Effector CD4-positive, alpha-beta T cell (primary cell): ENCODE measurements around the gene ARHGAP20.

ENCODE experiments used
- DNase-seq: peaks from one replicate; pipeline ENCODE4 v3.0.0-alpha.2; 2020
- total RNA-seq: gene quantifications from one replicate; lab custom pipeline; 2026; lab: John Stamatoyannopoulos, UW

The ARHGAP20 gene, protein sequence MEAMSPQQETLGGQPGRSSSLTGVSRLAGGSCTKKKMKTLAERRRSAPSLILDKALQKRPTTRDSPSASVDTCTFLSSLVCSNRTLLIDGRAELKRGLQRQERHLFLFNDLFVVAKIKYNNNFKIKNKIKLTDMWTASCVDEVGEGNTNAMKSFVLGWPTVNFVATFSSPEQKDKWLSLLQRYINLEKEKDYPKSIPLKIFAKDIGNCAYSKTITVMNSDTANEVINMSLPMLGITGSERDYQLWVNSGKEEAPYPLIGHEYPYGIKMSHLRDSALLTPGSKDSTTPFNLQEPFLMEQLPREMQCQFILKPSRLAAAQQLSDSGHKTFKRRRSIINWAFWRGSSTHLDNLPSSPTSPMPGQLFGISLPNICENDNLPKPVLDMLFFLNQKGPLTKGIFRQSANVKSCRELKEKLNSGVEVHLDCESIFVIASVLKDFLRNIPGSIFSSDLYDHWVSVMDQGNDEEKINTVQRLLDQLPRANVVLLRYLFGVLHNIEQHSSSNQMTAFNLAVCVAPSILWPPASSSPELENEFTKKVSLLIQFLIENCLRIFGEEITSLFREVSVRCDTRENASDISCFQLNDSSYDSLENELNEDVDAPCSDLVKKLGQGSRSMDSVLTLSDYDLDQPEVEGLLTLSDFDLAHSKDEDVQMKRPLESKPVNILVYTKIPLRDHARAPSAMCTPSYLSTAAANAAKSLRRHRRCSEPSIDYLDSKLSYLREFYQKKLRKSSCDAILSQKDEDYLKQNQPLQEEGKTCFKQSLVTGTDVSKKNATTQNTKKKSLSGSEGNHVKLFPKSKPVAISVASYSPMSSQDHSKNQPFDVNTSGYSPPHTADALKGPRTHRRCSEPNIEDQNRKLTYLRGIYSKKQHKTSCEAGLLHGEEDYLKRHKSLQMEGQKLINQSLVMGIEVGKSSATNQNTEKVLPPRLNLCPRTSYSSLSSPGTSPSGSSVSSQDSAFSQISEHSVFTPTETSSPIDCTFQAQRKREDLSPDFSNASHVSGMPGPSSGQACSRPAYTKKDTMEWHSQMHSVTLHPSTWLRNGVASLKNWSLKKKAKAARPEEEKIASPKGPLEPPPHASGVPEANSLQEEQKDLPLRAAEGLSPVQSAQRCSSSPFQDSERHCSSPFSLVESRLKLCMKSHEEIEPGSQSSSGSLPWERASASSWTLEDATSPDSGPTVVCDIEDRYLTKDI
- total RNA-seq, result 0.56 reads per million

DNA sequence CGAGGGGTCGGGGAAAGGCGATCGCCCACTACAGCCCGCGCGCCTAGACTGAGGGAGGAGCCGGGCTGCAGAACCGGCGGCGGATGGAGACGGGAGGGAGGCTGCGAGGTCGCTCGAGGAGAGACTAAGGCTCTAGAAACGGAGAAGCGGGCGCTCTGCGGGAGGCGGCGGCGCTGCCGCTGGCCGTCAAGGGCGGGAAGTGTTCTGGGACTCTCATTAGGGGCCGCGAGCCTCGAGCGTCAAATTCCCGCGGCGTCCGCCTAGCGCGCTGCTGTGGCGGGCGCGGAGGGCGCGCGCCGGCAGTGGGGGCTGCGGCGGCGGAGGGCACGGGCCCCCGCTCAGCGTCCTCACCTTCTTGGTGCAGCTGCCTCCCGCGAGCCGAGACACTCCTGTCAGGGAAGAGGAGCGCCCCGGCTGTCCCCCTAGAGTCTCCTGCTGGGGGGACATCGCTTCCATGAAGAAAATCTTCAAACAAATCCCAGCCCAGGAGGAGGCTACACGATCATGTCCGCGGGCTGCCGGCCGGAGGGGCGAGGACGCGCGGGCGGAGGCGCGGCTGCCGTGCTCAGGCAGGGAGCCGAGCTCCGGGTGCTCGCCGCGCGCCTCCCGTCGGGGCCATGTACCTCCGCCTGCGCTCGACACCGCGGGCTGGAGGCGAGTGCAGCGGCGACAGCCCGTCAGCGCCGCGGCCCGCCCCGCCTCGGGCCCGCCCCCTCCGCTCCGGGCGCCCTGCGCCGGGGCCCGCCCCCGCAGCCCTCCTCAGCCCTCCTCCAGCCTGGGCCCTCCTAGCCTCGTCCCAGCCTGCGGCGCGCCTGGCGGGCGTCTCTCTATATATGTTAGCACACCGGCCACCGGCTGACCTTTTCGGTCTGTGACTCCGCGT is at the start of gene ARHGAP20:
TSS of gene ARHGAP20 (minus strand) at position 662 of the 883 bp plus-strand sequence. CDS start at position 456, 206 bp downstream.
- no peak for DNase-seq

DNA sequence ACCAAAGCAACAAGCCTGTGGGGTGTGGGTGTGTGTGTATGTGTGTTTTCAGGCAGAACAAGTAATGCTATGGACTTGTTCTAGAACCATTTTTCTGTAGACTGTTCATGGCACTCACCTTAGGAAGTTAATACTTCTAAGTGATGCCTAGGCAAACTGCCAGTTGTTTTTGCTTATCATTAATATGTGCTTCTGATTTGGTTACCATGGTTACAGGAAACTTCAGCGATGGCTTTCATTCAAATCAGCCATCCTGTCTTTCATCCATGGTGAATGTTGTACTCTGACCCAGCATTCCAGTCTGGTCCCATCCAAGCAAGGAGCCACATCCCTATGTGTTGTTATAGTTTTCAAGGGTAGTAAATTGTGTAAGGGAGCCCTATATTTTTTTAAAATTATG is 49.8 kb upstream of the ARHGAP20 start:
- no peak for DNase-seq

DNA sequence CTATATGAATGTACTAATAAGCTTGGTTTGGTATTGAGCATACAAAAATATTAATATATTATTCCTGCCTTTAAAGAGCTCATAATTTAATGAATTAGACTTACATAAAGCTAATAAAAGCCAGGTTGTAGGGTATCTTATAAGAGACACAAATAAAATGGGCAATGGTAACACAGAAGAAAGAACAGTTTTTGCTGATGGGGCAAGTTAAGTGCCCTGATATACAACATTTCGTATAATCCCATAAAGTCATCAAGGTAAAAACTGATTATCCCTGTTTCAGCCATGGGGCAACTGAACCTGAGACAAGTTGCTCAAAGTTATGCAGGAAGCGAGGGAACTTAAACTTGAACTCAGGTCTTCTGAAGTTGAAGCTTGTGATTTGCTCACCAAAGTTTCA is 48.9 kb upstream of the ARHGAP20 start:
- DNase-seq, result no peak

DNA sequence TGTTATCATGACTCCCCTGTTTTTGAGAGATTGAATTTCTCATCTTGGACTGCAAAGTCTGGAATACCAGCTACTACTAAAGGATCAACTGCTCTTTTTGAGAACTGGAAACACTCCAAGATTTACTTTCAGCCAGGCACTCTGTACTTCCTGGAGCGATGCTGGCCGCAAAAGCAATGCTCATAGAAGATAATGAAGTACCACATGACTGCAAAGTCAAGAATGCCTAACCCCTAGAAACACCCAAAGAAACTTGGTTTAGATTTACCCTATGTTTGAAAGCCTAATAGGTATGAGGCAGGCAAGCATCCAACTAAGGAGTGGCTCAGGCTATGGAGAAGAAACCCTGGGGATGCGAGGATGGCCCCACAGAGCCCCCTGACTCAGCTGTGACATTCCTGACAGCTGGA is 47.7 kb upstream of the ARHGAP20 start:
- no peak for DNase-seq

DNA sequence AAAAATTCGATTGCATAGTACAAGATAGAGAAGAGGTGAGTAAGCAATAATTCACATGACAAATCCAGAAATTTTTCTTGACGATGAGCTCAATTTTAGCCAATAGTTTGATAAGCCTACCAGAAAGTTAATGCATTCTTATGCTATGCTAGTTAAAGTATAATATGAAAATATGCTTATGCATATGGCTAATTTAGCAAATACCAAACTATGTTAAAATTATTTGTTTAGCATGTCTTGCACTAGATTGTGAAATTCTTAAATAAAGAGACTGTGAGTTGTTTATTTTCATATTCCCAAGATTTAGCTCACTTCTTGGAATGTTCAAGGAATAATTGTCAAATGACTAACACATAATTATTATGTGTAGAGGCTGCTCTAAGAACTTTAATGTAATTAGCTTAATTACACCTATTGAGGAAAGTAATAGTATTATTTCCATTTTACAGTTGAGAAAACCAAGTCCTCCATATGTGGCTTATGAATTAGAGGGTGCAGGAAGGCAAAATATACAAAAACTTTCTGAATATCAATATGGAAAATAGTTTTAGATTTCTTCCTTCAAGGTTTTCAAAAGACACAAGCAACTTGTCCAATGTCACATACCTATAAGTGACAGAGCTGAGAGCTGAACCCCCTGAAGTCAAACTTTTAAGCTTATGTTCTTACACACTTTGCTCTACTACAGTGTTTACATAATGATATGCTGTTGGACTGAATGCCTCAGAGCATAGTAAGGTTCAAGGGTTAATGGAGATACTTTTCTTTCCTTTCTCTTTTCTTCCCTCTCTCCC is 45.9 kb upstream of the ARHGAP20 start:
- no peak for DNase-seq

DNA sequence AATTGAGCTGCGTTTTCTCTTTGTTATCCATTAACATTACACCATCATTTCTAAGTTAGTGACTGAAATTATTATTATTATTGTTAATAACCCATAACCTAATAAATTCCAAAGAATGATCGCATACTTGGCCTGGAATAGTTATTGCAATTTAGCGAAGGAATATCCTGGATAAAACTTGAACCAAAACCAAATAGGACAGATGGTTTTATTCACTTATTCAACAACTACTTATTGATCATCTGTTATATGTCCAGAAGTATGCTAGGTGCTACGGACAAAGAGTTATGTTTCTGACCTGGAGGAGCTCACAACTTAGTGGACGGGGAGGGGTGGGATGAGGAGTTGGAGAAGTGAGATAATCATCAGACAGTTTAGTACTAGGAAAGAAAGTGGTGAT is 44.8 kb upstream of the ARHGAP20 start:
- no peak for DNase-seq

DNA sequence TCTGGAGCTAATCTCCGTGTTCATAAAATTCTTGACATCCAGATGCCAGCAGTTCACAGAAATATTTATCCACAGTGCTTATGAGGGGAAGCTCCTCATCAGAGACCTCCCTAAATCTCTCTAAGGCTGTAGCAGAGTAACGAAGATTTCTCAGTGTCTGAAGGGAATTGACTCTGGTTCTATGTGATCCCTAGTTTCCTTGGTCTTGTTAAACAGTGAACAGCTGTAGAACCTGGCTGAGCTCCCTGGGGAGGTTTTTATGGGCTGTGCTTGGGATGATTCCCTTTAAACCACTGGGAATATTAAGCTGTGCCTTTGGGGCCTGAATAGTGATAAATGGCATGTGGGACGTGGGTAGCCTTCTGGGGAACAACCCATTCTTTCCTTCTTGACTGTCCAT is 43.7 kb upstream of the ARHGAP20 start:
- DNase-seq, result no peak

DNA sequence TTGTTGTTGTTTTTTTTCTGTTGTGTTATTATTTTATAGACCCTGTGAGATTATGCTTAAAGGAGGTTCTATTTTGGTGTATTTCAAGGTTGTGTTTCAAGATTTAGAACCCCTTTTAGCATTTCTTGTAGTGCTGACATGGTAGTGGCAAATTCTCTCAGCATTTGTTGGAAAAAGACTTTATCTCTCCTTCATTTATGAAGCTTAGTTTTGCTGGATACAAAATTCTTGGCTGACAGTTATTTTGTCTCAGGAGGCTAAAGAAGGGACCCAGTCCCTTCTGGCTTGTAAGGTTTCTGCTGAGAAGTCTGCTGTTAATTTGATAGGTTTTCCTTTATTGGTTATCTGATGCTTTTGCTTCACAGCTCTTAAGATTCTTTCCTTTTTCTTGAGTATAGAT is 40.7 kb upstream of the ARHGAP20 start:
- no peak for DNase-seq

DNA sequence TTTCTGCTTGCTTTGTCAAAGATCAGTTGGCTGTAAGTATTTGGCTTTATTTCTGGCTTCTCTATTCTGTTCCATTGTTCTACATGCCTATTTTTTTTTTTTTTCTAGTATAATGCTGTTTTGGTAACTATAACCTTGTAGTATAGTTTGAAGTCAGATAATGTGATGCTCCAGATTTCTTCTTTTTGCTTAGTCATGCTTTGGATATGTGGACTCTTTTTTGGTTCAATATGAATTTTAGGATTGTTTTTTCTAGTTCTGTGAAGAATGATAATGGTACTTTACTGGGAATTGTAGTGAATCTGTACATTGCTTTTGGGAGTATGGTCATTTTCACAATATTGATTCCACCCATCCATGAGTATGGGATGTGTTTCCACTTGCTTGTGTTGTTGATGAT is 37.9 kb upstream of the ARHGAP20 start:
- DNase-seq, result no peak

DNA sequence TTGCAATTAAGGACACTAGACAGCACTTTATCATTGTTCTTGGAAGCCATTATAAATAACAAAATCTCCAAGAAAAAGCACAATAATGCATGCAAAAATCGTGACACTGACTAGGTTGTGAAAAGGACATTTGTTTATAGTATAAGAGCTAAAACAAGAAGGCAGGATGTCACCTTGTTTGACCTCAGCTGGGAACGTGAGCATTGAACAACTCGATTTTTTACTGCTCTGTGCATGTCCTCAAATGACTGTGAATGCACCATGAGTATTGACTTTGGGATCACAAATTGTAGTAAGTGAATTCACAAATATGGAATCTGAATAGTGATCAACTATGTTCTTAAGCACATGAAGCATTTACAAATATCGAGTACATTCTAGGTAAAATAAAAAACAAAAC is 35.3 kb upstream of the ARHGAP20 start:
- DNase-seq, result no peak

DNA sequence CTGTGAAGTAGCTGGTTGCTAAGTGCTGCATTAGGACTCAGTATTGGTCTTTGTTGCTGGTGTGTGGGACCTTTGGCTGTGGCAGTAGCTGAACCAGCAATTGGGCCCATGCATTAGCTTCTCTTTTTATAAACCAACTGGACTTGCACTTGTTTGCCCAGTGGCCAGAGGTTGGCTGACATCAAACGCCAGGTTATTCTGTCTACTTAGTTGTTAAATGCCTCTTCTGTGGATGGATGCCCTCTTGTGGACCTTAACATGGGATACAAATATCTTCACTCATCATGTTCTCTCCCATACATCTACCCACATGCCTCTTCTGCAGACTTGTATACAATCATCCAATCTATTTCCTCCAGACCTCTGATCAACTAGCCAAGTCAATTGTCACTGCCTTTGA is 26.4 kb upstream of the ARHGAP20 start:
- no peak for DNase-seq

DNA sequence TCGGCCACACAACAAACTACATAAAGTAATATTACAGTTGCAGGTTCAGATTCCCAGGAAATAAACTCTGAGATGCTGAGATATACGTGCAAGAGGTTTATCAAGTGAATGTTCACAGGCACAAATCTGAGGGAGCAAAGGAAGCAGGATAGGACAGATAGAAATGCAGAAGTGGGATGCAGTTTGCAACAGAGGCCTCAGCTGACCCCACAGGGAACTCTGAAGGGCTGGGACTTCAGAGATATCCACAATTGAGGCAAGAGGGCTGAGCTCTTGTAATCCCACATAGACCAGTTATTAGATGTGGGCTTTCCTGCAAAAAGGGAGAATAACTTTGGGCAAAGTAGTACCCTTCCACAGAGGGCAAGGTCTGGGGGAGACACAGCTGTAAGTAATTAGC is 25.4 kb upstream of the ARHGAP20 start:
- DNase-seq, result no peak

DNA sequence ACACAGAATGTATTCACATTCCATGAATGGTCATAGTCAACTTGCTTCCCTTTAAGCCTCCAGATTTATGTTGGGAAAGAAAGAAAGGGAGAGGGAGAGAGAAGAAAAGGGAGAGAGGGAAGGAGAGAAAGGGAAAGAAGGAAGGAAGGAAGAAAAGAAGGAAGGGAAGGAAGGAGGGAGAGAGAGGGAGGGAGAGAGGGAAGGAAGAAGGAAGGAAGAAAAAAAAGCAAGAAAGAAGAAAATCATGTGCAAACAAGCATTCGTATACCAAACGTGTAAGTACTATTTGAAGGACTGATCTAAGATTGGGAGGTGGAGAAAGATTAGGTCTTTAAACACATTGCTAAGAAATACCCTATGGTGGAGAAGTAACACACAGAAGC is 23.9 kb upstream of the ARHGAP20 start:
- DNase-seq, result no peak

DNA sequence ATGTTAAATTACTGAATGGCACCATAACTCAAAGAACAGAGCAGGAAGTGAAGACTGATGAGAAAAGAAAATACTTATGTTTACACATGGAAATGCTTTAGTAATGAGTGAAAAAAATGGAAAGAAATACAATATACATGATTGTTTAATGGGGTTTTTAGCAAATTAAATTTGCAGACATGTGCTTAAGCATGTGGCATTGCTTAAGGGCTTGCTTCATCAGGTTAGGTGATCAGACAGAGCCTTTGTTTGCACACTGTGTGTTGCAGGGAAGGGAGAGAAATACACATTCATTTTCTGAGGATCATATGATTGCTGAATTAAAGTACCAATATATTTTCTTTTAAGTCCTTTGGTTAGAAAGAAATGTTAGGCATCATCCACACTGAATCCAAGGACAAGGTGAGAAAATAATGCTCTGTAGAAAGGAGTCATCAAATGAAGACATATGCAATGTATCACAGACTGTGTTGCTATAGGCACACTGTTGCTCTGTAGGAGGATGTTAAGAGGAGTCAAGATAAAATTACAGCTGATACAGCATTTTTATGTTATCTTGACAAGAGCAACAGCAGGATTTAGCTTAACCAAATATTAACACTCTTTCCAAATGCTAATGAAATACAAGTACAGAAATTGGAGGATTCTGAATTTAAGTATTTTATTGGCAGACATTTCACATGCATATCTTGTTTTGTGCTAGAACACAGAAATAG is 23.4 kb upstream of the ARHGAP20 start:
- DNase-seq, result no peak

DNA sequence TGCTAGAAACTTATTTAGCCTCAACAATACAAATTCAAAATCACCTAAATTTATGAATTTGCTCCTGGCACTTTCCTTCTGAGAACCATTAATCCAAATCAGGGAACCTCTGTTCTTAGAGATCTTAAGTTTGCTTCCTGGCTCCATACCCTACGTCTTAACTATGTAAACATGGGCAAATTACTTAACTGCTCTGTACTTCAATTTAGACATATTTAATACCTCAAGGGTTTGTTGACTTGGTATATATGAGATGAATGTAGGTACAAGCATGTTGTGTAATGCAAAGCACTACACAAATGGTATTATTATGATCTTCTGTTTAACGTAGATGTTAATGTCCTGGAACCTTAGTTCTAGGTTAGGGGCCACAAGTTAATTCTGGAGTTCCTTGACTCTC is 22.6 kb upstream of the ARHGAP20 start:
- no peak for DNase-seq

DNA sequence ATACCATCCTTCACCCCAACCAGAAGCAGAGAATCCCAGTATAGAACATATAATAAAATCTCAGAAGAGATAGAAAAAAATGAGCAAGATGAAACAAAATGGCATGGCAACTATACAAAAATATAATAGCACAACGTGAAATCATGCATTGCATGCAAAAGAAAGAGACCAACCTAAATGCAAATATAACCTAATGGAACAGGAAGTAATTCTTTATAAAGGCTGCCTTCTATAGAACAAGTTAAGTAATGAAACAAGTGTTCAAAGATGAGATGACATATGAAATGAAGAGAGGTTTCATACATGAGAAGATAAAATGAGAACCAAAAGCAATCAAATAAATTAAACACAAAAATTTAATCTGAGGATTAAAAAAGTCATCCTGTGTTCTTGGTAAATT is 18.5 kb upstream of the ARHGAP20 start:
- no peak for DNase-seq

DNA sequence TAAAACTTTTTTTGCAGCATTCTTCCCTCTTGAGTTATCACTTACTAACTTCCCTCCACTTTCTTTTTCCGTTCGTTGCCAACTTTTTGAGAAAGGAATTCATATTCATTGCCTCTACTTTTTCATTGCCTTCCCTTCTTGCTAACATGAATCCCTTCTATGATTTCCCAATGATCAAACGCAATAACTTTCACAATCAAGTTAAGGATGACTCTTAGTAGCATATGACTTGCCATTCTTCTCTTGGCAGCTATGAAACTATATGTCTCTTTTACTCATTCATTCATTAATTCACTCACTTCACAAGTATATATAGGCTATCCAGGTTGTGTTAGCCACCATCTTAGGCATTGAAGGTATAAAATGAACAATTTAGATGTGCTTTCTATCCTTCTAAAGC is 16.6 kb upstream of the ARHGAP20 start:
- no peak for DNase-seq

DNA sequence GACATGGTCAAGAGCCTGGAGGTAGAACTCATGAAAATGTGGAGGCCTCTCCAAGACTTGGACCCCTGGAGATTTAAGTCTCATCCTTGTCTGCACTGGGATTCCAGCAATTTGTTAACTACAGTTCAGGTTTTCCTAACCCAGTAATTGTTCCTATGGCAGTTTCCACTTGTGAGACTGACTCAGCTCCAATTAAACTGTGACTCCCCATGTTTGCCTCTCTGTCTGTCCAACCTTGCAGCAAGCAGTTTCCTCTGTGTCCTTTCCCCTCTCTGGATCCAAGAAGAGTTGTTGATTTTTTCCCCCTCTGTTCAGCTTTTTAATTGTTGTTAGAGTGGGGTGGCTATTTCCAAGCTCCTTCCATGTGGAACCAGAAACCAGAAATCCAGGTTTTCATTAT is 16.2 kb upstream of the ARHGAP20 start:
- DNase-seq, result no peak

DNA sequence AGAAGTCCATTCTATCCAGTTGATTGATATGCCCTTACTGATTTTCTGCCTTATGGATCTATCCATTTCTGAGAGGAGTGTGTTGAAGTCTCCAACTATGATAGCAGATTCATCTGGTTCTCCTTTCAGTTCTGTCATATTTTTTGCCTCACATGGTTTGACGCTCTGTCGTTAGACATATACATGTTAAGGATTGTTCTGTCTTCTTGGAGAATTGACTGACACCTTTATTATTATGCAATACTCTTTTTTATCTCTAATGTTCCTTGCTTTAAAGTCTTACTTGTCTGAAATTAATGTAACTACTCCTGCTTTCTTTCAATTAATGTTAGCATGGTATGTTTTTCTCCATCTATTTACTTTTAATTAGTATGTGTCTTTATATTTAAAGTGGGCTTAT is 12.1 kb upstream of the ARHGAP20 start:
- no peak for DNase-seq

DNA sequence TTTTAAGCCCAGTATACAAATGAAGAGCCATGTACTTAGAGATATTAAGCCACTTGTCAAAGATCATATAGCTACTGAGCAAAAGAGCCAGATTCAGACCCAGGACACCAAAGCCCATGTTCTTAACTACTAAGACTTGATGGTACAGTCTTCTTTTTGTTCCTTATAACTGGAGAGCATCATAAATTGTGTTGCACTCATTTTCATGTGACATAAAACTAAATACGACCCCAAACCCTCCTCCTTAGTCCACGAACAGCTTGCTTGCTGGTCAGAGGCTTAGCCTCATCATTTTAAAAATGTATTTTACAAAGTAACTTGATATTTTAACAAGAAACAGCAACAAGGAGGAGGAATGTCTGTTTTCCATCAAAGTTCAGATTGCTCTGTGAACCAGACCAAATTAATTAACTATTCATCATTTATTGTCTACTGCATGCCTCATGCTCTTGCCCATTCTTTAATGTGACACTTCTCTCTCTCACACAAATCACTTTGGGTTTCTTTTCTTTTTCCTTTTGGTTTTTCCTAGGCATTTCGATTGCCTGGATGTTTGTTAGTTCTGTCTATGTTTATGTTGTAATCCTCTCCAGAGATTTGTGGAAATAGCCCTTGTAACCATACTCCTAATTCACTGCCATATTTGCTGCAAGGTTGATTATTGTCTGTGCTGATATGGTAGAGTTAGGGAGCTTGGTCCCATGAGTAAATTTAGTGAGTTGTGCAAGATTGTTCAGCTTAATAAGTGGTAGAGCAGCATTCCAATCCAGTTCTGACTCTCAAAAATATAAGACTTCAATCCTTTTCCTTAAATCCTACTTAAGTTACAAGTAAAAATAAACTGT is 8.4 kb upstream of the ARHGAP20 start:
- DNase-seq, result no peak
